Mucosa of rectum (tissue), 2 donors: Measurements from ENCODE around the gene SSB.
A peak's percentile ranks its signal among the peaks of the same experiment; 100 is the strongest.
"Not testable (repeated sequence)": the region's sequence is repeated elsewhere in the genome, so short reads cannot be mapped to it uniquely, and the experiment has no call there.

Experiments
- H3K27ac ChIP-seq, 2 donors: one replicate each; pipeline ENCODE4 v1.7.0; 2013; ENCODE audit warnings: inconsistent platforms in 2 of 2, low read depth in 2 of 2, low read length in 2 of 2
- H3K27me3 ChIP-seq, 2 donors: one replicate each; pipeline ENCODE4 v1.7.0; 2013; ENCODE audit warnings: low read length in 2 of 2; ENCODE audit not compliant: control insufficient read depth in 2 of 2, insufficient read depth in 2 of 2
- H3K36me3 ChIP-seq, 2 donors: one replicate each; pipeline ENCODE4 v1.7.0; 2013; ENCODE audit warnings: low read length in 2 of 2; ENCODE audit not compliant: control insufficient read depth in 2 of 2, insufficient read depth in 2 of 2
- H3K4me1 ChIP-seq, 2 donors: one replicate each; pipeline ENCODE4 v1.7.0; 2013; ENCODE audit warnings: low read length in 2 of 2, mild to moderate bottlenecking in 1 of 2; ENCODE audit not compliant: control insufficient read depth in 2 of 2, insufficient read depth in 2 of 2
- H3K4me3 ChIP-seq, 2 donors: one replicate each; pipeline ENCODE4 v1.7.0; 2013; ENCODE audit warnings: low read length in 2 of 2
- H3K9ac ChIP-seq, 2 donors: one replicate each; pipeline ENCODE4 v1.7.0; 2013; ENCODE audit warnings: low read length in 2 of 2, low read depth in 1 of 2, mild to moderate bottlenecking in 1 of 2
- H3K9me3 ChIP-seq, 2 donors: one replicate each; pipeline ENCODE4 v1.7.0; 2013; ENCODE audit warnings: low read length in 2 of 2; ENCODE audit not compliant: control insufficient read depth in 2 of 2
- donor health status: healthy.
- donor health status: Normal muscosa, but diverticular disease.

The SSB gene

DNA sequence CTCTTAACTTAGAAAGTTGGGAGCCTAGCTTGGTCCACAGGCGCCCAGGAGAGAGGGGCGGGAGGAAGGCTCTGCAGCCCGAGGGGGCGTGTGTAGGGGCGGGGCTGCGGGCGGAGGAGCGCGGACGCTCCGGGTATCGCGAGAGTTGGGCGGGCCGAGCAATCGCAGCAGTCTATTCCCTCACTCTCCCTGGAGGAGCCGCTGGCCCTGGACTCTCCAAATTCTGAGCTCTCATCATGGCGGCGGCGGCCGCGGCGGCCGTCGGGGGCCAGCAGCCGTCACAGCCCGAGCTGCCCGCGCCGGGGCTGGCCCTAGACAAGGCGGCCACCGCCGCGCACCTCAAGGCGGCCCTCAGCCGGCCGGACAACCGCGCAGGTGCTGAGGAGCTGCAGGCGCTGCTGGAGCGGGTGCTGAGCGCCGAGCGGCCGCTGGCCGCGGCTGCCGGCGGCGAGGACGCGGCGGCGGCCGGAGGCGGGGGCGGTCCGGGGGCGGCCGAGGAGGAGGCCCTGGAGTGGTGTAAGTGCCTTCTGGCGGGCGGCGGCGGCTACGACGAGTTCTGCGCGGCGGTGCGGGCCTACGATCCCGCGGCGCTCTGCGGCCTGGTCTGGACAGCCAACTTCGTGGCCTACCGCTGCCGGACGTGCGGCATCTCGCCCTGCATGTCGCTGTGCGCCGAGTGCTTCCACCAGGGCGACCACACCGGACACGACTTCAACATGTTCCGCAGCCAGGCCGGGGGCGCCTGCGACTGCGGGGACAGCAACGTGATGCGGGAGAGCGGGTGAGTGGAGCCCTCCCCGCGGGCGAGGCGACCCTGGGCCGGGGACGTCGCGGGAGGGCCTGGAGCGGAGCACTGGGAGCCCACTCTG is 28.8 kb downstream of the SSB start, which contains the start of gene UBR3:
Gene UBR3, plus strand, starts transcription at position 183 of the 869 bp plus-strand sequence. Its CDS starts 54 bp downstream, at position 237.
- peak within 1 kb of the TSS; percentile 75 to 87 for H3K27ac ChIP-seq
- peak within 1 kb of the TSS; percentile 78 to 83 for H3K4me3 ChIP-seq
- no peaks in the 10 kb centered on the region for H3K9me3 ChIP-seq
- H3K36me3 ChIP-seq, result no peaks in the 10 kb centered on the region
- peaks cover 9 to 27% of the 10 kb centered on the region in 2 donors for H3K4me1 ChIP-seq
- H3K27me3 ChIP-seq, result no peaks in the 10 kb centered on the region
- H3K9ac ChIP-seq, result peak within 1 kb of the TSS; percentile 48 to 72

DNA sequence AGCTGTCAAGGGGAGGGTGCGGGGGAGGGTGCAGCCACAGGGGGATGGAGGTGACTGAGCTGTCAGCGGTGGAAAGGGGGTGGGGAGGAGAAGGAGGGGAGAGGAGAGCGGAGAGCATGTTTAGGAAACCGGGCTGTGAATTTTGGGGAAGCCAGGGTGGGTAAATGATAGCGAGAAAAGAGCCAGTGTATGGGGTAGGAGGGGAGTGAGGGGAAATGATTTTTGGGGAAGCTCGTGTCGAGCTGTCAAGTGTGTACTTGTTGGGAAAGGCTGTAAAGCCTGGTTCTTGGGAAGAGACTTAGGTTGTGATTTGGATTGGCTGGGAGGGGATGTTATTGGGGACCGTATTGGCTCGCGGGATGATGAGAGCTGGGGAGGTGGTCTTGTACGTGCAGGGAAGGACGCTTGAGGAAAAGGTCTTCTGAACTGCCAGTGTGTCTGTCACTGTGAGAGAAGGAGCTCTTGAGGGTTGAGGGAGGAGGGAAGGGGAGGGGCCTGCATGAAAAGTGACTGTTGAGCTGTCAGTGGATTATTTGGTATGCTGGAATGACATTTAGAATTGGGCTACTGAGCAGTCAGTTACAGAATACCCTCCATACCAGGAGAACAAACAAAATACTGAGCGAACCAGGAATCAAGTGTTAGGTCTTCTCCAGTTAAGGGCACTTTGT is 29.6 kb downstream of the SSB start:
- H3K27ac ChIP-seq, result peak overlapping the region; percentile 75 to 87

DNA sequence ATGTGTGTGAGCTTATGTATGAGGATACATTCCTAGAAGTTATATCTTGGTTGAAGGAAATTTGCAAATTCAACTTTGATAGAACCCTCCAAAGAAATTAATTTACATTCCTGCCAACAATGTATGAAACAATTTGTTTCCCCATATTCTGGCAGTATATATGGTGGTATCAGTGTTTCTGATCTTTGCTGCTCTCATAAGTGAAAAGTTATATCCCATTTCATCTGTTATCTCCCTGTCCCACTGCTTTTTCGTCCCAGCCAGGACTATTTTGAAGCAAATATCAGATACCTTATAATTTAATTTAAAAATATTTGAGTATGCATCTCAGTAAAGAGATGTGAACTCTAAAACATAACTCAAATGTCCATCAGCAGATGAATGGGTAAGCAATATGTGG is 35.7 kb downstream of the SSB start:
- Histone ChIP-seq H3K27ac (no peak overlapping the region), H3K27me3 (no peaks in the 10 kb centered on the region), H3K4me1 (no peaks in the 10 kb centered on the region), H3K9me3 (no peaks in the 10 kb centered on the region), H3K9ac (no peak overlapping the region), H3K4me3 (no peak overlapping the region), H3K36me3 (no peaks in the 10 kb centered on the region)

More for the DNA sequence above, 29.6 kb downstream of the SSB start:
- Histone ChIP-seq H3K9ac (peak overlapping the region; percentile 48 to 72), H3K36me3 (no peaks in the 10 kb centered on the region), H3K27me3 (no peaks in the 10 kb centered on the region), H3K4me1 (peaks cover 9 to 24% of the 10 kb centered on the region in 2 donors), H3K4me3 (peak overlapping the region; percentile 78 to 83), H3K9me3 (no peaks in the 10 kb centered on the region)

DNA sequence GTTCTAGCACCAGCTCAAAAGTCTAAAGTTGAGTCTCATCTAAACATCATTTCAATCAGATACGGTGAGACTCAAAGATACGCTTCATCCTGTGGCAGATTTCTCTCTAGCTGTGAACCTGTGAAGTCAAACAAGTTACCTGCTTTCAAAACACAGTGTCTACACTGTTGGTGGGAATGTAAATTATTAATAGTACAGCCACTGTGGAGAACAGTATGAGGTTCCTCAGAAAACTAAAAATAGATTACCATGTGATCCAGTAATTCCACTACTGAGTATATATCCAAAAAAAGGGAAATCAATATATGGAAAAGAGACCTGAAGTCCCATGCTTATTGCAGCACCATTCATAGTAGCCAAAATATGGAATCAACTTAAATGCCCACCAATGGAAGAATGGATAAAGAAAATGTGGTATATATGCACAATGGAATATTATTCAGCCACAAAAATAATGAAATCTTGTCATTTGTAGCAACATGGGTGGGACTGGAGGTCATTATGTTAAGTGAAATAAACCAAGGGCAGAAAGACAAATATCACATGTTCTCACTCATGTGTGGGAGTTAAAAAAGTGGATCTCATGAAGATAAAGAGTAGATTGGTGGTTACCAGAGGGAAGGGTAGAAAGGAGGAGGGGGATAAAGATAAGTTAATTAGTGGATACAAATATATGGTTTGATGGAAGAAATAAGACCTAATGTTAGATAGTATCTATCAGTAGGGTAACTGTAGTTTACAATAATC is 40.2 kb downstream of the SSB start:
- Histone ChIP-seq H3K9ac (no peak overlapping the region), H3K27ac (no peak overlapping the region)

DNA sequence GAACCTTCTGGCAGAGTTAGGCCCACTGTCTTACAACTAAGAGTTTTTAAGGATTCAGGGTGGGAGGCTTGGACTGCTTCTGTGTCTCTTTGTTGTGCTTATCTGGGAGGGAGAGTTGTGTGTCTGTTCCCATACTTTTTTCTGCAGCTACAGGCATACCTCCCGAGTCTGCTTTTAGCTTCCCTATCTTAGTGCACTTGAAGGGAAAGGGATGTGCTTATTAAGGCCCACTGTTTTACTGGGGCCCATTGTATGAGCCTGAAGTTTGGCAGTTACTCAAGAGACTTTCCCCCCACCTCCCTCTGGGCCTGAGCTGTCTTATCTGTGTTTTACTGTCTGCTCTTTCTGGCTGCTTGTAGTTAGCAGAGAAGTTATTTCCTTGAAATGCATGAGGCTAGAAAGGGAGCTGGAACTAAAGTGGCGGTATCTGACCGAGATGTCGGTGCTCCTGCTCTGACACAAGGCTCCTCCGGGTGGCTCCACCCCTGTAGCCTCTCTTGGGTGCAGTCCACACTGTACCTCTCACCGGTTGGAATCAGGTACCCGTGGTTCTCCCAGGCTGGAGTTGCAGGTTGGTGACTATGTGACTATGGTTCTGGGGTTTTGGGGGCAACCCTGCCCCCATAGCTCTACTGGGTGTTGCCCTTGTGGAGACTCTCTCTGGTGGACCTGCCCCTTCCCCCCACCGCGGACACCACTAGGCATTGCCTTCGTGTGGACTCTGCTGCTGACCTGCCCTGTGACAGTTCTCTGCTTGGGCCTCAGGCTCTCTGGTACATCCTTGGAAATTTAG is 41.5 kb downstream of the SSB start:
- H3K9ac ChIP-seq, result no peak overlapping the region
- H3K4me3 ChIP-seq, result no peak overlapping the region
- H3K4me1 ChIP-seq, result no peaks in the 10 kb centered on the region
- H3K27ac ChIP-seq, result no peak overlapping the region
- no peaks in the 10 kb centered on the region for H3K9me3 ChIP-seq
- H3K27me3 ChIP-seq, result no peaks in the 10 kb centered on the region
- H3K36me3 ChIP-seq, result peaks cover 2 to 9% of the 10 kb centered on the region in 2 donors

More for the DNA sequence above, 40.2 kb downstream of the SSB start:
- Histone ChIP-seq H3K4me3 (no peak overlapping the region), H3K27me3 (no peaks in the 10 kb centered on the region), H3K9me3 (no peaks in the 10 kb centered on the region), H3K4me1 (no peaks in the 10 kb centered on the region), H3K36me3 (peaks cover 2 to 9% of the 10 kb centered on the region in 2 donors)

DNA sequence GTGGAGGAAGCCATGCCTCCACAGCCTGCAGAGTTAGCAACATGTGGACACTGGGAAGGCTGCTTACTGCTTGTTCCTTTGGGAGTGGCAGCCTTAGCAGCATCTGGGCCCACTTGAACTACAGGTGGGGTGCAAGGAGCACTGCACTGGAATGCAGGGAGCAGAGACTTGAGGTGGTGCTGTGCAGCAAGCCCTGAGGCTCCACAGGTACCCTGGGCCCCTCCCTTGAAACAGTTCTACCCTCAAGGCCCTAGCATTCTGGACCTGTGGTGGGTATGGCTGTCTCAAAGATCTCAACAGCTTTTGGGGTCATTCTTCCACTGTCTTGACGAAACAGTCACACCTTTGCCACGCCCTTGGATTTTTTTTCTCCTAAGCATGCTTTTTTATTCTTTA is 42.1 kb downstream of the SSB start:
- Histone ChIP-seq H3K4me3 (no peak overlapping the region), H3K4me1 (no peaks in the 10 kb centered on the region), H3K27me3 (no peaks in the 10 kb centered on the region), H3K9ac (no peak overlapping the region), H3K9me3 (no peaks in the 10 kb centered on the region), H3K27ac (no peak overlapping the region), H3K36me3 (peaks cover 2 to 9% of the 10 kb centered on the region in 2 donors)

DNA sequence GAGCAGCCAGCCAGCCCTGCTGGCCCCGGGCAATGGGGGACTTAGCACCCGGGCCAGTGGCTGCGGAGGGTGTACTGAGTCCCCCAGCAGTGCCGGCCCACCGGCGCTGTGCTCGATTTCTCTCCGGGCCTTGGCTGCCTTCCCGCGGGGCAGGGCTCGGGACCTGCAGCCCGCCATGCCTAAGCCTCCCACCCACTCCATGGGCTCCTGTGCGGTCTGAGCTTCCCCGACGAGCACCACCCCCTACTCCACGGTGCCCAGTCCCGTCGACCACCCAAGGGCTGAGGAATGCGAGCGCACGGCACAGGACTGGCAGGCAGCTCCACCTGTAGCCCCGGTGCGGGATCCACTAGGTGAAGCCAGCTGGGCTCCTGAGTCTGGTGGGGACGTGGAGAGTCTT is 43.0 kb downstream of the SSB start:
- H3K36me3 ChIP-seq, H3K9ac ChIP-seq, H3K4me1 ChIP-seq, H3K27ac ChIP-seq, H3K27me3 ChIP-seq, H3K4me3 ChIP-seq, H3K9me3 ChIP-seq: not testable (repeated sequence)

DNA sequence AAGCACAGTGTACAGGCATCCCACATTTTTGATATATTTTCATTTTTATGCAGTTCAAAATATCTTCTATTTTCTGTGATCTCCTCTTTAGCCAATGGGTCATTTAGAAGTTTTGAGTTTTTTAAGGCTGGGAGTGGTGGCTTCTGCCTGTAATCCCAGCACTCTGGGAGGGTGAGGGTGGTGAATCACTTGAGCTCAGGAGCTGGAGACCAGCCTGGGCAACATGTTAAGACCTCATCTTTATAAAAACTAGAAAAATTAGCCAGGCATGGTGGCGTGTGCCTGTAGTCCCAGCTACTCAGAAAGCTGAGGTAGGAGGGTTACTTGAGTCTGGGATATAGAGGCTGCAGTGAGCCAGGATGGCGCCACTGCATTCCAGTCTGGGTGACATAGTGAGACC is 46.3 kb downstream of the SSB start:
- Histone ChIP-seq H3K27ac (no peak overlapping the region), H3K9ac (no peak overlapping the region), H3K27me3 (no peaks in the 10 kb centered on the region), H3K36me3 (peaks cover 2 to 9% of the 10 kb centered on the region in 2 donors), H3K4me3 (no peak overlapping the region), H3K4me1 (no peaks in the 10 kb centered on the region), H3K9me3 (no peaks in the 10 kb centered on the region)

DNA sequence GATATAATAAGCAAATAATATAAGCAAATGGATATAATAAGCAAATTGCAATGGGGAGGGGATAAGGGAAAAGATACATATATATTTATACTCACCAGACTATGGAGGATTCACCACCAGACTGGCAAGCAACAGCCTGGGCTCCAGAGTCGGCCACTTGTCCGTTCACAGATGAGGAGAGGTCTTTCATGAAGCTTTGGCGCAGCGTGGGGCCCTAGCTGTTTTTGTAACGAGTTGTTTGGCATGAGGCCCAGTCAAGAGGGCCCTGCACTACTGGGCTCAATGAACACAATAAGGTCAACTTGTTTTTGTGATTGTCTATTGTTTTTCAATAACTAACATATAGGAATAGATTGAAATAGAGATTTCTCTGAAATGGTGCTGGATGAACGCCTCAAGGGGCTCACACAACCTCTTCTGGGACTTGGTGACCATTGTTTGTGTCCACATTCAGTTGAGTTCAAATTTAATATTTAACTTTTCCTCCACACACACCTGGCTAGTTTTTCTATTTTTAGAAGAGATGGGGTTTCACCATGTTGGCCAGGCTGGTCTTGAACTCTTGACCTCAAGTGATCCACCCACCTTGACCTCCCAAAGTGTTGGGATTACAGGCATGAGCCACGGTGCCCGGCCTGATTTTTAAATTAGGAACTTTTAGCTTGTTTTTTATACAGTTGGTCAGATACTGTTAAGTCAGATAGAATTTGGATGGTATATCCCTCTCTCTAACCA is 50.5 kb downstream of the SSB start:
- H3K4me3 ChIP-seq, H3K36me3 ChIP-seq, H3K4me1 ChIP-seq, H3K27ac ChIP-seq, H3K27me3 ChIP-seq, H3K9ac ChIP-seq, H3K9me3 ChIP-seq: not testable (repeated sequence)
